DMS53 treated with DMSO at 0.1 percent for 48 hours (cell line): ENCODE data around the gene BEND4.

ENCODE experiments used
- DNase-seq: peaks from one replicate; lab custom pipeline; 2025; ENCODE audit not compliant: unreplicated experiment; lab: John Stamatoyannopoulos, UW

Gene BEND4

DNA sequence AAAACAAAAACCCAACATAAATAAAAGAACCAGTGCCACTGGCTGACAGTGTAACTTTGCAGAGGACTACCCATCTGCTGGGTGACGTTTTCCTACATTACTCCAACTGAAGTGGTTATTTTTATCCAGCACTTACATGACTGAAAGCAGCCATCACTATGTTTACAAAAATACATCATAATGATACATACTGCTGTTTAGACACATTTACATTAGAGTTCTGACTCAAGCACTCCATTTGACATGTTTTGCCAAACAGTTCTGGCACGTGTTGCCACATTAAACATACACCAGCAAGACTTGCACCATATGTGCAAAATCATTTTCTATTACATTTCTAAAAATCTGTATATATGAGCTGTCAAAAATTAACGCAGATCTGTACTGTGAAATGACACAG is 39.6 kb downstream of the BEND4 start:
- DNase-seq: no peak

DNA sequence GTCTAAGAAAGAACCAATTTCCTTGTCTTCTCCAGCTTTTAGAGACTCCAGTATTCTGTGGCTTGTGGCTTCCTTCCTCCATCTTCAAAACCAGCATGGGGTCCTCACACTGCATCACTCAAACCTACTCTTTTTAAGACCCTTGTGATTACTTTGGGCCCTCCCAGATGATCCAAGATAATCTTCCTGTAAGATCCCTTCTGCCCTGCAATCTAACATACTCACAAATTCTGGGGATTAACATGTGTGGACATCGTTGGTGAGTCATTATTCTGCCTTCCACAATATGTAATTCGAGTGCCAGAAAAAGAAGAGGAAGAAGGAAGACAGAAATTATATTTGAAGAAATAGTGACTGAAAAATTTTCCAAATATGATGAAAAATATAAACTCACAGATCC is 47.9 kb downstream of the BEND4 start:
- DNase-seq: no peak

GRCh38 chr4:42101446-42101975 is 50.9 kb downstream of the BEND4 start:
- DNase-seq: no peak

DNA sequence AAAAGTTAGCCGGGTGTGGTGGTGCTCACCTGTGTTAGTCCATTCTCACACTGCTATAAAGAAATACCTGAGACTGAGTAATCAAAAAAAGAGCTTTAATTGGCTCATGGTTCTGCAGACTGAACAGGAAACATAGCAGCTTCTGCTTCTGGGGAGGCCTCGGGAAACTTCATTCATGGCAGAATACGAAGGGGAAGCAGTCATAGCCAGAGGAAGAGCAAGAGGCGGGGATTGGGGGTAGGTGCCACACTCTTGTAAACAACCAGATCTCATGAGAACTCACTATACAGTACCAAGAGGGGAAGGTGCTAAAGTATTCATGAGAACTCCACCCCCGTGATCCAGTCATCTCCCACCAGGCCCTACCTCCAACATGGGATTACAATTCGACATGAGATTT is 64.1 kb downstream of the BEND4 start:
- no peak for DNase-seq

- DNase-seq: no peak
Measured at GRCh38 chr4:42083816-42084215, 68.6 kb downstream of the BEND4 start.

GRCh38 chr4:42080306-42080705 is 72.1 kb downstream of the BEND4 start:
- no peak for DNase-seq

DNA sequence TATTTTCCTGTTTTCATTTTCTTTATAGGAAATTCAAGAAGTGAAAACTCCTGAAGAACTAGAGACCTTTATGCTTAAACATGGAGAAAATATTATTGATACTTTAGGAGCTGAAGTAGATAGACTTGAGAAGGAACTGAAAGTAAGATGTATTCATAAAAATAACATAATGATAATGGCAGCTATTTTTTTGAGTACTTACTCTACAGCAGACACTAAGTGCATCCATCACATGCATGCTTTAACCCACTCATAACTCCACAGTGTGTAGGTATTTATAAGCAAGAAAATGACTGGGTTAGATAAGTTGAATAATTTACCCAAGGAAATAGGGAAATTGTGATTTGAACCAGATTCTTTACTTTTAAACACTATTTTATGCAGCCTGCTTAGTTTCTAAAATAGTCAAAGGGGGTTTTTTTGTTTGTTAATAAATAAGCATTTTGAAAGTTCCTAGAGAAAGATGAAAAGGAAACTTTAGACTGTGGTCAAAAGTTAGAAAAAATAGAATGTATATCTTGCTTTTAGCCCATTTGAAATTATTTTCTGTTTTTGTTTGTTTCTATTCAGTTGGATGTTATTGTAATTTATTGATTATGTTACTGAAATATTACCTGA is 74.2 kb downstream of the BEND4 start:
- no peak for DNase-seq

DNA sequence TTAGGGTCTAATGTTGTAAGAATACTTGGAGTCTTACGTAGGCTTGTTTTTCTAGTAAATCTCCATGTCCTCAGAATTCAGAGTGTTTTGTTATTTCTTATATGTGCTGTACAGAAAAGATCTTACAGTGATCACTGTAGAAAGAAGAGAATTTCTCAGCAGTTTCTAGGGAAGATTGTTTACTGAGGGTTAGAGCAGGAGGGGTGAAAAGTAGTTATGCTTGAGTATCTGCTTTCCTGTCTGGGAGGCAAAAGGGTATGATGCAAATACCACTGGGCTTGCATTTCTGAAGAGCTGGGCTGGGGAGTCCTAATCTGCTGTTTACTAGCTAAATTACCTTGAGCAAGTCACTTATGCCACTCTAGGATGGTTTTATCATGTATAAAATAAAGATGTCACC is 78.2 kb downstream of the BEND4 start:
- no peak for DNase-seq

- no peak for DNase-seq
Measured at GRCh38 chr4:42070463-42070862, 82.0 kb downstream of the BEND4 start.

DNA sequence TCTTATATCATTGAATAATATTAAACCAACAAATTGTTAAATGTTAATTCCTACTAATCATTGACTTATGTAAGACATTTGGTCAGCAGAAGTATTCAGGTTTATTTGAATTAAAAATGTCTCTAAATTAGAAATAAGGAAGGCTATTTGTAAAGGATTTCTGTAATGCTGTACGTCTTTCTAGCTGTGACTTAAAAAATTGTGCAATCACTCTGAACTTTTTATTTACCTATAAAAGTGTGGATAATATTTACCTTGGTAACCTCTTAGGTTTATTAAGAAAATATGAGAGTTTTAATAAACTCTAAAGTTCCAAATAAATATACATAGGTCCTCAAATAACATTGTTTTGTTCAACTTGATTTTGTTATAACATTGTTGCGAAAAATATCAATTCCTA is 85.2 kb downstream of the BEND4 start:
- DNase-seq: no peak

GRCh38 chr4:42066402-42066801 is 86.1 kb downstream of the BEND4 start:
- no peak for DNase-seq
